ENCODE data around the gene SRSF5.
A peak's percentile ranks its signal among the peaks of the same experiment; 100 is the strongest.

SRSF5 gene

DNA sequence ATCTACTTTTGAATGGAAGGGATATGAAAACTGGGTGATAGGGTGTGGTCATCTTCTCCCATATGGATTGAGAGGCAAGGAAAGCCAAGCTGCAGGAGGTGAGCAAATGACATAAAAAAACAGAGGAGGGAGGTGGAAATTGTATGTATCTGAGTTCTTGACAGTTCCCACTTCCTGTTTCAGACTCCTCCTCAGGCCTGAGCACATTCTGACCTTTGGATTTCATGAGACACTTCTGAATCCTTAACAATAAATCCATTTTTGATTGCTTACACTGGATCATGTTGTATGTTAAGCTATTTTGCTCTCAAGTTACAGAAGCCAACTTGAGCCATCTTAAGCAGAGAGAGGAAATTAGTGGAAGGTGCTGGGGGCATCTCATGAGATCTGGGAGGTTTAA is 11.6 kb upstream of the SRSF5 start:
- Mint-ChIP-seq H3K27ac (no peak overlapping the region), H3K27me3 (no peaks in the 10 kb centered on the region), H3K4me1 (ENCODE audit: low read depth) (peaks cover 26% of the 10 kb centered on the region), H3K36me3 (ENCODE audit: low read depth) (no peaks in the 10 kb centered on the region), H3K4me3 (no peak overlapping the region), H3K9me3 (no peaks in the 10 kb centered on the region)
- intact Hi-C loops (cut with micrococcal nuclease): no loop called here

DNA sequence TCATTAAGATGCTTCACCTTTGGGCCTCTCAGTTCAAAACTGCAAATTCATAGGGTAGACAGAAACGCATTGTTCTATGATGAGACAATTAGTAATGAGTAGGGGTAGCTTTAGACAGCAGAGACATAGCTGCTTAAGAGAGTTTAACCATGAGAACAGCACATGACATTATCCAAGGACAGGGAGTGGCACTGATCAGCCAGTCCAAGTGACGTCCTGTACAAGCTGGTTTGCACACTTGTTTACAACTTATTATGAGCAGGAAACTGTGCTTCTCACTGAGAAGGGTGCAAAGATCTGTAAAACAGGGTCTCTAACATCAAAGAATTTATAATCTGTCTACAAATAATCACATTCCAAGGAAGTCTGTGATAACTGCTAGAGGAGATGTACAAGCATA is 11.2 kb upstream of the SRSF5 start:
- Mint-ChIP-seq H3K27ac (no peak overlapping the region), H3K4me1 (ENCODE audit: low read depth) (peaks cover 29% of the 10 kb centered on the region), H3K4me3 (no peak overlapping the region), H3K36me3 (ENCODE audit: low read depth) (no peaks in the 10 kb centered on the region), H3K27me3 (no peaks in the 10 kb centered on the region), H3K9me3 (no peaks in the 10 kb centered on the region)
- intact Hi-C loops (cut with micrococcal nuclease): no loop called here

DNA sequence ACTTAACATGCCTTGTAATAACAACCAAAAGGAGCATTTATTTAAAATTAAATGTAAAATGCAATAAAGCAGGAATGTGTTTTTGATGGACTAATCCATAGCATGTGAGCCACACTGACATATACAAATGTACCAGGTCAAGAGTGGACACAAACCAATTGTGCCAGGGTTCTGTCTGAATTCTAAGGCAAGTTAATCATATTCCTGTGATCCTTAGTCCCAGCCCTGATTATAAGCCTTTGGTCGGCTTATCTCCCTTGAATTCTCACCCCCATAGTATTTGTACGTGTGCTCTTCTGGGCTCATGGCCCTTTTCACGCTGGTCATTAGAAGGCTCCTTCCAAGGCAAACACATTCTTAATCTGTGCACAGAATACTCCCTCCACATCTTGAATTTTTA is 10.6 kb upstream of the SRSF5 start:
- Mint-ChIP-seq H3K36me3 (ENCODE audit: low read depth) (no peaks in the 10 kb centered on the region), H3K27me3 (no peaks in the 10 kb centered on the region), H3K9me3 (no peaks in the 10 kb centered on the region), H3K4me1 (ENCODE audit: low read depth) (peaks cover 34% of the 10 kb centered on the region), H3K27ac (no peak overlapping the region), H3K4me3 (no peak overlapping the region)
- intact Hi-C loops (cut with micrococcal nuclease): no loop called here

DNA sequence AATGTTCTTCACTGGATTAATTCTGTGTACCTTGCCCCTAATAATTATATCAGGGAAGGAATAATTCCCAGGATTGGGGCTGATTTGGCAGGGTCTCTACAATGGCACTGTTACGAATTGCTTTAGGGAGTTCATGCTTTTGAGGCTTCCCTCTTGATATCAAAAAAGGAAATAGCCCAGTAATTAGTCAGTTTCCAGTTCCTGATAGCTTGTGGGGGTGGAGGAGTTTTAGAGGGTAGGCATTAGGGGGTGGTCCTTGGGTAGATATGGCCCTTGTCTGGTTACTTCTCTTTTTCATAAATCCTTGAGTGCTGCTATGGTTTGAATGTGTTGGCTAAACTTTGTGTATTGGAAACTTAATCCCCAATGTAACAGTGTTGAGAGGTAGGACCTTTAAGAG is 6.1 kb upstream of the SRSF5 start:
- peaks cover 24% of the 10 kb centered on the region for H3K4me1 Mint-ChIP-seq (ENCODE audit: low read depth)
- no peak overlapping the region for H3K4me3 Mint-ChIP-seq
- no peaks in the 10 kb centered on the region for H3K27me3 Mint-ChIP-seq
- H3K9me3 Mint-ChIP-seq: peaks cover 13% of the 10 kb centered on the region
- intact Hi-C loops (cut with micrococcal nuclease): no loop called here
- peaks cover 7% of the 10 kb centered on the region for H3K36me3 Mint-ChIP-seq (ENCODE audit: low read depth)
- H3K27ac Mint-ChIP-seq: peak overlapping the region; percentile 35

DNA sequence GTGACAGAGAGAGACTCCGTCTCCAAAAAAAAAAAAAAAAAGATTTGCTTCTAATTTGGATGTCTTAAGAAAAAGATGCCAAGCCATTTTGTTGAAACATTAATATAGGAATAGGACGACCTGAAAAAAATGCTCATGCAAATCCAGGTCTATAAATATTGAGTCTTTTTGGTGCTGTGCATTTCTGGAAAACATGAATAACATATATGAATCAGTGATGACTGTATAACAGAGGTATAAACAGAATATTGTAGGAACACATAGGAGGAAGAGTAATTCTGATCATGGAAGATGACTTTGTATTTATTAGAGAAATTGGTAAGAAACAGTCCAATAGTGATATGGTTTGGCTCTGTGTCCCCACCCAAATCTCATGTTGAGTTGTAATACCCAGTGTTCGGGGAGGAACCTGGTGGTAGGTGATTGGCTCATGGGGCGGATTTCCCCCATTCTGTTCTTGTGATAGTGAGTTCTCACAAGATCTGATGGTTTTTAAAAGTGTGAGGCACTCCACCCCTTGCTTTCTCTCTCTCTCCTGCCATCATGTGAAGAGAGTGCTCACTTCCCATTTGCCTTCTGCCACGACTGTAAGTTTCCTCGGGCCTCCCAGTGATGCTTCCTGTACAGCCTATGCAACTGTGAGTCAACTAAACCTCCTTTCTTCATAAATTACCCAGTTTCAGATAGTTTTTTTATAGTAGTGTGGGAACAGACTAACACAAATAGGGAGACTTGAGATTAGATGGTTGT is 3.0 kb upstream of the SRSF5 start:
- H3K9me3 Mint-ChIP-seq: peaks cover 13% of the 10 kb centered on the region
- H3K27me3 Mint-ChIP-seq: no peaks in the 10 kb centered on the region
- H3K4me3 Mint-ChIP-seq: no peak overlapping the region
- intact Hi-C loops (cut with micrococcal nuclease): no loop called here
- peak overlapping the region; percentile 72 for H3K27ac Mint-ChIP-seq
- H3K4me1 Mint-ChIP-seq (ENCODE audit: low read depth): peaks cover 40% of the 10 kb centered on the region
- peaks cover 32% of the 10 kb centered on the region for H3K36me3 Mint-ChIP-seq (ENCODE audit: low read depth)

DNA sequence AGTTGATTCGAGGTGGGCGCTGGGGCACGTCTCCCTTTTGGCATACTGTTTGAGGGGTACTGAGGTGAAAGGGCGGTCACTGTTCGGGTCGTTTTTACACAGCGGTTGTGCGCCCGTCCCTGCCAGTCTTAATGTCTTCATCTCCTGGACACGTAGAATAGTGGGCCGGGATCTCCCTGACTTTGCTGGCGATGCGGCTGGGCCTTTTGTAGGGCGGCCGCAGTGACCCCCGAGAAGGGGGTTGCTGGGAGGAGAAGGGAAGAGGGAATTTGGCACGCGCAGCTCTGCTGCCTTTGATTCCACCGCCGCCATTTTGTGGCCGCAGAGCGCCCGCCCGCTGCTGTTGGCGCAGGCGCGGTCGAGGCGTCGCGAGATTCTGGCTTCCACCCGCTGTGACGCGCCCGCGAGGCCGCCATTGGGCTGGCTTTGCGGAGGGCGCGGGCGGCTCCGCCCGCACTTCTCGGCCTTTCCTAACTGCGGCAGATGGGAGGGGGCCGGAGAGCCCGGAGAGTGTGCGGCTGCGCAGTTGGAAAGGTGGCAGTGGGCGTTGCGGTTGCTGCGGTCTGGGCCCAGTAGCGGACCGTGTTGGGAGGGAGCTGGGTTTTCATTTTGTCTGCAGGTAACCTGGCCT is 542 bp downstream of the SRSF5 start:
- Mint-ChIP-seq H3K27me3 (no peaks in the 10 kb centered on the region), H3K36me3 (ENCODE audit: low read depth) (peaks cover 68% of the 10 kb centered on the region), H3K4me1 (ENCODE audit: low read depth) (peaks cover 58% of the 10 kb centered on the region), H3K4me3 (peak overlapping the region; percentile 89), H3K27ac (peak overlapping the region; percentile 100), H3K9me3 (peaks cover 13% of the 10 kb centered on the region)
- intact Hi-C loops (cut with micrococcal nuclease): loop anchor here (2.0 to 5.0 kb wide), 2 partner anchors 40 to 157 kb away; partner anchors contain the start of gene SUSD6

DNA sequence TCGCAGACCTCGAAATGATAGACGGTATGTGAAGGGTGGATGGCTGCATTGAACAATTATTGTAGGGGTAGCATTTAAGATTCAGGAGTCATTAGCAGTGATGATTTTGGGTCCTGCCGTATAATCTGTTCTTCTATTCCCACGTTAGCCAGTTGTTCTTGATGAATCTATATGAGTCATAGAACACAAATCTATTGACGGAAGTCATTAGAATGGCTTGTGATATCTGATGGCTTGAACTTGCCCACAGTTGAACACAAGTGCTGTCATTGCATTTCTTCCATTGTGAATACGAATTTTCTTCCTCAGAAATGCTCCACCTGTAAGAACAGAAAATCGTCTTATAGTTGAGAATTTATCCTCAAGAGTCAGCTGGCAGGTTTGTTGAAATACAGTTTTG is 1.9 kb downstream of the SRSF5 start:
- intact Hi-C loops (cut with micrococcal nuclease): loop anchor here (5.0 kb wide), 1 partner anchor 42 kb away; no protein-coding TSS in a partner anchor
- peak overlapping the region; percentile 89 for H3K4me3 Mint-ChIP-seq
- H3K27me3 Mint-ChIP-seq: no peaks in the 10 kb centered on the region
- H3K9me3 Mint-ChIP-seq: peaks cover 7% of the 10 kb centered on the region
- peaks cover 64% of the 10 kb centered on the region for H3K4me1 Mint-ChIP-seq (ENCODE audit: low read depth)
- H3K36me3 Mint-ChIP-seq (ENCODE audit: low read depth): peaks cover 80% of the 10 kb centered on the region
- H3K27ac Mint-ChIP-seq: no peak overlapping the region

DNA sequence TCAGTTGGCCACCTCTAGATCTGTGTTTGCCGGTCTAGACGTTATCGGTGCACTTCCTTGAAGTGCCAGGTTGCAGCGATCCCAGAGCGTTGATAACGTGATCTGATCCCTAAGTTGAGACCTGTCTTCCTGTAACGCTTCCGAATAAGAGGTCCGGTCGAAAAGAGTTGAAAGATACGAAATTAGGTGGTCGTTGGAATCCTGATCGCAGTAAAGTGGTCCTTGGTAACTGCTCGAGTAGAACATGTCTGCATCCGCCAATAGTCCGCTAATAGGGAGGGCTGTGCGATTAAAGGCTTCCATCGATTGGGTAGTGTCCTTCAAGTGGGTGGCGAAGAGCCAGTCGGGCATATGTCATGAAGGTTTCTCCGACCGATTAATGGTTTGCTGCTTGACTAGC is 2.7 kb downstream of the SRSF5 start:
- H3K27me3 Mint-ChIP-seq: no peaks in the 10 kb centered on the region
- H3K36me3 Mint-ChIP-seq (ENCODE audit: low read depth): peaks cover 82% of the 10 kb centered on the region
- no peak overlapping the region for H3K27ac Mint-ChIP-seq
- intact Hi-C loops (cut with micrococcal nuclease): loop anchor here (5.0 kb wide), 1 partner anchor 42 kb away; no protein-coding TSS in a partner anchor
- H3K4me1 Mint-ChIP-seq (ENCODE audit: low read depth): peaks cover 66% of the 10 kb centered on the region
- no peaks in the 10 kb centered on the region for H3K9me3 Mint-ChIP-seq
- no peak overlapping the region for H3K4me3 Mint-ChIP-seq

DNA sequence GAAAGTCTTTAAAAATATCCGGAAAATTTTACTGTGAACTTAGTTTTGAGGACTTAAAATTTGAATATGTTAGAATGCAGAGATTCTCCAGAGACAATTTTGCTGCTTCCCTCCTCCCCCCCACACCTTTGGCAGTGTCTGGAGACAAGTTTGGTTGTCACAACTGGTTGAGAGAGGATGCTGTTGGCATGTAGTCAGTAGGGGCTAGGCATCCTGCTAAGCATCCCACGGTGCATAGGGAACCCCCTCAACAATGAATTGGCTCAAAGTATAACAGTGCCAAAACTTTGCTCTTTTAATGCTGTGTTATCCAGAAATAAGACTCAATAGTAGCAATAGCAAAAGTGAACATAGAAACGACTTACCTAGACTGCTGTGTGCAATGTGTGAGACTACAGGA is 3.6 kb downstream of the SRSF5 start:
- Mint-ChIP-seq H3K27ac (no peak overlapping the region), H3K36me3 (ENCODE audit: low read depth) (peaks cover 91% of the 10 kb centered on the region), H3K4me3 (no peak overlapping the region), H3K4me1 (ENCODE audit: low read depth) (peaks cover 72% of the 10 kb centered on the region), H3K27me3 (no peaks in the 10 kb centered on the region), H3K9me3 (no peaks in the 10 kb centered on the region)
- intact Hi-C loops (cut with micrococcal nuclease): no loop called here

DNA sequence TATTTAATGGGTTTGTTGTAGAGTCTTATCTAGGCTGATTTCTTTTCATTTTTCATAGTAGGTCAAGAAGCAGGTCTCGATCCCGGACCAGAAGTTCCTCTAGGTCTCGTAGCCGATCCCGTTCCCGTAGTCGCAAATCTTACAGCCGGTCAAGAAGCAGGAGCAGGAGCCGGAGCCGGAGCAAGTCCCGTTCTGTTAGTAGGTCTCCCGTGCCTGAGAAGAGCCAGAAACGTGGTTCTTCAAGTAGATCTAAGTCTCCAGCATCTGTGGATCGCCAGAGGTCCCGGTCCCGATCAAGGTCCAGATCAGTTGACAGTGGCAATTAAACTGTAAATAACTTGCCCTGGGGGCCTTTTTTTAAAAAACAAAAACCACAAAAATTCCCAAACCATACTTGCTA is 4.2 kb downstream of the SRSF5 start:
- intact Hi-C loops (cut with micrococcal nuclease): no loop called here
- Mint-ChIP-seq H3K4me1 (ENCODE audit: low read depth) (peaks cover 74% of the 10 kb centered on the region), H3K9me3 (no peaks in the 10 kb centered on the region), H3K27ac (no peak overlapping the region), H3K4me3 (no peak overlapping the region), H3K36me3 (ENCODE audit: low read depth) (peaks cover 97% of the 10 kb centered on the region), H3K27me3 (no peaks in the 10 kb centered on the region)

DNA sequence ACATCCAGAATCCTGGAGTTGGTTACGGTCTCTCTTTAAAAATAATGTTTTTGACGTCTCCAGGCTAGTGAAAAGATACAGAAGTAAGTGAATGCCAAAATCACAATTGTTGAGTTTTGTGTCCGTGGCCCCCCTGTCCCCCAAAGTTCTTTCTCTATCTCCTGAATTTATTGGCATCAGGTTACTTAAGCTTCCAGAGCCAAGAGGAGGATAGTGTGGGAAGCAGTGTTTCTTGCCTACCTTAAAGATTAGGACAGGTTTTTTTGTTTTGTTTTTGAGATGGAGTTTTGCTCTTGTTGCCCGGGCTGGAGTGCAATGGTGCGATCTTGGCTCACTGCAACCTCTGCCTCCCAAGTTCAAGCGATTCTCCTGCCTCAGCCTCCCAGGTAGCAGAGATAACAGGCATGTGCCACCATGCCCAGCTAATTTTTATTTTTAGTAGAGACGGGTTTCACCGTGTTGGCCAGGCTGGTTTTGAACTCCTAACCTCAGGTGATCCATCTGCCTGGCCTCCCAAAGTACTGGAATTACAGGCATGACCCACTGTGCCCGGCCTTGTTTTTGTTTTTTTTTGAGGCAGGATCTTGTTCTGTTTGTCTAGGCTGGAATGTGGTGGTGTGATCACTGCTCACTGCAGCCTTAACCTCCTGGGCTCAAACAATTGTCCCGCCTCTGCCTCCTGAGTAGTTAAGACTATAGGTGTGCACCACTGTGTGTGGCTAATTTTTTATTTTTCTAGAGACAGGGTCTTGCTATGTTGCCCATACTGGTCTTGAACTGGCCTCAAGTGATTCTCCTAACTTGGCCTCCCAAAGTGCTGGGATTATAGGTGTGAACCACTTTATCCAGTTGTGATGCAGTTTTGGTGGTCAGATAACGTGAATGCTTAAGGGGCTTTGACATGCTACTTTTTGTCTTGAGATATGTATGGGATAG is 5.4 kb downstream of the SRSF5 start:
- no peaks in the 10 kb centered on the region for H3K27me3 Mint-ChIP-seq
- H3K4me1 Mint-ChIP-seq (ENCODE audit: low read depth): peaks cover 81% of the 10 kb centered on the region
- intact Hi-C loops (cut with micrococcal nuclease): no loop called here
- peaks cover 100% of the 10 kb centered on the region for H3K36me3 Mint-ChIP-seq (ENCODE audit: low read depth)
- no peak overlapping the region for H3K27ac Mint-ChIP-seq
- H3K4me3 Mint-ChIP-seq: no peak overlapping the region
- no peaks in the 10 kb centered on the region for H3K9me3 Mint-ChIP-seq

DNA sequence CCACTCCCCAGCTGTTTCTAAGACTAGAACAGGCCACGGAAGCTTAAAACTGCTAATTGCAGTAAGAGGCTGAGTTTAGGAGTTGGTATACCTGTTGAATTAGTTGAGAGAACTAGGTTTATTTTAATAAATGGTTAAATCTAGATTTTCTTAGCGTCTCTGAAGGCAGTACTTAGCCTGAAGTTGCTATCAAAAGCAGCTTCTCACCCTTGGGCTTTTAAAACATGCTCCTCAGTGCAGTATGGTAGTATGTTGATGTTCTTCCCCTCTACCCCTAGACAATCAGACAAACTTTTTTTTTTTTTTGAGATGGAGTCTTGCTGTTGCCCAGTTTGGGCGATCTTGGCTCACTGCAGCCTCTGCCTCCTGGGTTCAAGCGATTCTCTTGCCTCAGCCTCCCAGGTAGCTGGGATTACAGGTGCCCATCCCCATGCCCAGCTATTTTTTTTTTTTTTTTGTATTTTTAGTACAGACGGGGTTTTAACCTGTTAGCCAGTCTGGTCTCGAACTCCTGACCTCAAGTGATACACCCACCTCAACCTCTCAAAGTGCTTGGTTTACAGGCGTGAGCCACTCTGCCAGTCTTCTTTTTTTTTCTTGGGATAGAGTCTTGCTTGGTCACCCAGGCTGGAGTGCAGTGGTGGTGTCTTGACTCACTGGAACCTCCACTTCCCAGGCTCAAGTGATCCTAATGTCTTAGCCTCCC is 6.8 kb downstream of the SRSF5 start:
- no peak overlapping the region for H3K27ac Mint-ChIP-seq
- H3K36me3 Mint-ChIP-seq (ENCODE audit: low read depth): peaks cover 100% of the 10 kb centered on the region
- H3K4me3 Mint-ChIP-seq: no peak overlapping the region
- H3K4me1 Mint-ChIP-seq (ENCODE audit: low read depth): peaks cover 72% of the 10 kb centered on the region
- intact Hi-C loops (cut with micrococcal nuclease): no loop called here
- H3K27me3 Mint-ChIP-seq: no peaks in the 10 kb centered on the region
- H3K9me3 Mint-ChIP-seq: no peaks in the 10 kb centered on the region

DNA sequence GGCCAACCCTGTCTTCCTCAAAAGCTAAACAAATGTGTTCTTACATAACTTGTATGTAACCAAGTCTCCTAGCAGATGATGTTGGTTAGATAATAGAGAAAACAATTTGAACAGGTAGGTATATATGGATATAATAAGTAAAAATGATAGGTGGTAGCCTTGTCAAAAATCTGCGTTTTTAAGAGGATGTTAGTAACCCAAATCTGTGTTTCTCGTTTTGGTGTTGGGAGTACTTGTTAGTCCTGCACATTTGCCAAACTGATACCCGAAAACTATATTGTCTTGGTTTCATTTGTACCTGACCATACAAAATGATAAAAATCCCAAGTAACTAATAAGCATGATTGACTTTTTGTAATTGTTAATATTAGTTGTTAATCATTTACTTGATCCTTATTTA is 8.1 kb downstream of the SRSF5 start:
- peaks cover 66% of the 10 kb centered on the region for H3K4me1 Mint-ChIP-seq (ENCODE audit: low read depth)
- H3K27ac Mint-ChIP-seq: no peak overlapping the region
- no peaks in the 10 kb centered on the region for H3K27me3 Mint-ChIP-seq
- no peak overlapping the region for H3K4me3 Mint-ChIP-seq
- intact Hi-C loops (cut with micrococcal nuclease): no loop called here
- H3K9me3 Mint-ChIP-seq: no peaks in the 10 kb centered on the region
- peaks cover 95% of the 10 kb centered on the region for H3K36me3 Mint-ChIP-seq (ENCODE audit: low read depth)
